ENCODE measurements around the gene C2CD4D.
A peak's percentile ranks its signal among the peaks of the same experiment; 100 is the strongest.

The C2CD4D gene

DNA sequence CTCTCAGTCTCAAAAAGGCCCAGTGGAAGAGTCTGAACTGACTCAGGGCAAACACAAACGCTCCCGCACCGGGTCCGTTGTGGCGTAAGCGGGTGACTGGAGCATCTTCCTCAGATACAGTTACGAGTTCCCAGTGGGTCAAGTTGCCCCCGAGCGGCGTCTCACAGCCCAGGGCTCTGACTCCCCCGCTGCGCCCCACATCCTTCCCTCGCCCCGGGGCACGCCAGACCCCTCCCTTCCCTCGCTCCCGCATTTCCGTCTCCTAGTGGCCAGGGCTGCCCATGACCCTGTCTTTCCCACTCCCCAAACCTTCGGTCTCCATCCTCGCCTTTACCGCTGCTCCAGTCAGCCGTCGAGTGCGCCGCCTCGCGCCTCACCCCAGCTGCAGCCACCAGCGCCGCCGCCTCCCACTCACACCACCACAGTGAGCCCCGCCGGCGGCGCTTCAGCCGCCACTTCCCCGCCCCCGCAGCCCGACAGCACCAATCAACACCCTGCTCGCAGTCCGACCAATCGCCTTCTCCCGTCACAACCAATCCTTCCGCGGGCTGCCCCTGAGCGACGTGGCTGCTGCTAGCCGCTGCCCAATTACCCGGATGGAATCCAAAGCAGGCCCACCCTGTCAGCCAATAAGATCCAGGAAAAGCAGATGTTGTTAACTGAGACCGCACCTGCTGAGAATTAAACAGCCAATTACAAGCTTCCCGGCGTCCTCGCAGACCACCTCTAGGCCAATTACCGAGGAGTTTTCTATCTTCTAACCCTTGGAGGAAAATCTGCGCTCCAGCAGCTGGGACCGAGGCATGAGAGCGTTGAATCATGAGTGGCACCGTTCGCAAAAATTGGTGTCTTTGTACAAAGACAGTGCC is 49.3 kb downstream of the C2CD4D start, which contains the start of gene TDRKH:
TSS of gene TDRKH (minus strand) at position 430 of the 869 bp plus-strand sequence. CDS start 7,478 bp downstream, outside the sequence.
- DNase-seq (ENCODE audit: low read depth in 1 of 2, low spot score in 1 of 2), result peak; percentile 91 to 98
